GM12873 (cell line): Measurements from ENCODE around the gene SLBP.

Source experiments
- CTCF ChIP-seq: IDR thresholded peaks from 2 replicates; pipeline ENCODE4 v1.5.1; 2012; ENCODE audit warnings: low read depth, mild to moderate bottlenecking, moderate library complexity, low read length, control low read depth; ENCODE audit not compliant: insufficient read depth; ENCODE audit errors: missing control alignments

Gene SLBP

DNA sequence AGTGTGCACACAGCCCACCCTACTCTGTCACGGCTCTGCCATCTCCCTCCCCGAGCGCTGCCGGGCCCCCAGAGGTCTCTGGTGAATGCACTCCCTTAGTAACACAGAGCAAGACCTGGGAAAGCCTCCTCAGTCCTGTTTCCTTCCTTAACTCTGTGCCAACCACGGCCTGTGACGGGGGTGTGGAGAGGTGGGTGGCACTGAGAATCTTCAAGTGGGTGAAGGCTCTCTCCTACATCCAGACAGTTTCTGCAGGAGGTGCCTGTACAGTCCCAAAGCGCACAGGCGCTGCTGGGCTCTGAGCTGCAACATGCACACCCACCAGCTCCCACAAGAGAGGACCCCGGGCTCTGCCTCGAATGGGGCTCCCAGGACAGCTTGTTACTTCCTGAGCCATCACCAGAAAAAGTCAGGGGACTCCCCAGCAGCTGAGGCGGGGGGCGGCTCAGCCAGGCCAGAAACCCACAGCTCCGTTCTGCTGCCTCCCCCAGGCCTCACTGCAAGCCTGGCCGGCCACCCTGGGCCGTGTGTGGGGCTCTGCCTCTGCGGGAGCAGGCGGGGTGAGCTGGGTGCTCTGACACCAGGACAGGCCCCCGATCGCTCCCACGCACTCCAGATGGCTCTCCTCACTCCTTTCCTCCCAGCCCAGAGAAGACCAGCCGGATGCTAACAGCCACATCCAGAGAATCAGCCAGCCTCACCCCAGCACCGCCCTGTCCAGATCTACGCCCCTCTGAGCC, 57.7 kb downstream of the SLBP start:
- no peak for TF ChIP-seq CTCF

DNA sequence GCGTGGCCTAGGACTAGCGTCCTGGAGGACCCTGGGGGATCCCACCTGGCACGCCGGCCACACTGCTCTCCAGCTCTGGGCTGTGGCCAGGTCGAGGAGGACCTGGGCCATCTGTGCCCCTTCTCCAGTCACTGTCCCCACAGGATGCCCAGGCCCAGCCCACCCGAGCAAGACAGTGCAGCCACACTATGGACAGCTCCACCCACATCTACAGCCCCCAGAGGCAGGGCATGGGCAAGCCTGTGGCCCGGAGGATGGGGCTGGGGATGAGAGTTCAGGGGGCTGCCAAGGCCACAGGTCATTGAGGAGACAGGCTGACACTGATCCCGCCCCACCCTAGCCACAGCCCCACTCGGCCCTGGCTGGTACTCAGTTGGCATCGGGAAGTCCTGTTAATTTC, 58.3 kb downstream of the SLBP start:
- TF ChIP-seq CTCF: no peak

- no peak for TF ChIP-seq CTCF
These were observed 60.0 kb downstream of the SLBP start for GRCh38 chr4:1652088-1652487.

- TF ChIP-seq CTCF: no peak
These were observed 60.5 kb downstream of the SLBP start for GRCh38 chr4:1651609-1652008.

- no peak for TF ChIP-seq CTCF
These were observed 63.2 kb downstream of the SLBP start for GRCh38 chr4:1648962-1649361.

- no peak for TF ChIP-seq CTCF
These were observed 64.7 kb downstream of the SLBP start for GRCh38 chr4:1647432-1647831.

- no peak for TF ChIP-seq CTCF
These were observed 65.4 kb downstream of the SLBP start for GRCh38 chr4:1646690-1647089.
